Parathyroid adenoma (tissue), 2 donors: ENCODE measurements around the gene AMBN.

Experiments
- H2AFZ ChIP-seq: fragments of 300-600 bp; sonication (generic); one replicate; pipeline ENCODE4 v1.7.0; 2017; ENCODE audit warnings: antibody characterized with exemption, mild to moderate bottlenecking
- H3K27ac ChIP-seq: fragments of 300-600 bp; sonication (generic); one replicate; pipeline ENCODE4 v1.7.0; 2017
- H3K27me3 ChIP-seq: fragments of 300-600 bp; sonication (generic); one replicate; pipeline ENCODE4 v1.7.0; 2017; ENCODE audit warnings: low read length; ENCODE audit not compliant: control insufficient read depth, insufficient read depth
- H3K36me3 ChIP-seq: fragments of 300-600 bp; sonication (generic); one replicate; pipeline ENCODE4 v1.7.0; 2017; ENCODE audit warnings: low read length; ENCODE audit not compliant: control insufficient read depth, insufficient read depth
- H3K4me1 ChIP-seq: fragments of 300-600 bp; sonication (generic); one replicate; pipeline ENCODE4 v1.7.0; 2017; ENCODE audit warnings: control low read depth
- H3K4me2 ChIP-seq: fragments of 300-600 bp; sonication (generic); one replicate; pipeline ENCODE4 v1.7.0; 2017; ENCODE audit warnings: low read length
- H3K4me3 ChIP-seq: fragments of 300-600 bp; sonication (generic); one replicate; pipeline ENCODE4 v1.7.0; 2017; ENCODE audit warnings: low read depth, low read length
- H3K79me2 ChIP-seq: fragments of 300-600 bp; sonication (generic); one replicate; pipeline ENCODE4 v1.7.0; 2017; ENCODE audit warnings: control low read depth
- H3K9ac ChIP-seq: fragments of 300-600 bp; sonication (generic); one replicate; pipeline ENCODE4 v1.7.0; 2017; ENCODE audit warnings: mild to moderate bottlenecking
- H3K9me3 ChIP-seq: fragments of 300-600 bp; sonication (generic); one replicate; pipeline ENCODE4 v1.7.0; 2017; ENCODE audit warnings: low read length; ENCODE audit not compliant: control insufficient read depth
- CTCF ChIP-seq: fragments of 300-600 bp; sonication (generic); IDR thresholded peaks from one replicate; pipeline ENCODE4 v1.7.0; 2017; ENCODE audit warnings: antibody characterized with exemption, mild to moderate bottlenecking
- donor health status: primary hyperparathyroidism.

AMBN gene

GRCh38 chr4:70624226-70624793, 32.3 kb downstream of the AMBN start:
- Histone ChIP-seq H3K4me1 (no peaks in the 10 kb centered on the region), H3K4me3 (no peak overlapping the region), H3K9me3 (no peaks in the 10 kb centered on the region), H3K9ac (no peak overlapping the region), H2AFZ (no peak overlapping the region), H3K79me2 (no peaks in the 10 kb centered on the region), H3K27ac (no peak overlapping the region), H3K4me2 (no peak overlapping the region), H3K36me3 (no peaks in the 10 kb centered on the region), H3K27me3 (no peaks in the 10 kb centered on the region)
- TF ChIP-seq CTCF, result no peak

GRCh38 chr4:70627620-70628019, 35.6 kb downstream of the AMBN start:
- Histone ChIP-seq H3K4me1 (no peaks in the 10 kb centered on the region), H3K27me3 (no peaks in the 10 kb centered on the region), H3K79me2 (no peaks in the 10 kb centered on the region), H3K9me3 (no peaks in the 10 kb centered on the region), H3K4me2 (no peak overlapping the region), H3K4me3 (no peak overlapping the region), H3K9ac (no peak overlapping the region), H2AFZ (no peak overlapping the region), H3K27ac (no peak overlapping the region), H3K36me3 (no peaks in the 10 kb centered on the region)
- TF ChIP-seq CTCF, result no peak

GRCh38 chr4:70628444-70628843, 36.4 kb downstream of the AMBN start, which contains the start of gene ENAM:
Gene ENAM (plus strand): TSS chr4:70628744. CDS start chr4:70629501, 757 bp downstream.
- no peaks in the 10 kb centered on the region for H3K27me3 ChIP-seq
- H2AFZ ChIP-seq, result peak within 1 kb of the TSS; percentile 1
- H3K4me1 ChIP-seq, result no peaks in the 10 kb centered on the region
- H3K4me3 ChIP-seq, result no peak within 1 kb of the TSS
- no peaks in the 10 kb centered on the region for H3K36me3 ChIP-seq
- H3K4me2 ChIP-seq, result no peak within 1 kb of the TSS
- H3K79me2 ChIP-seq, result no peaks in the 10 kb centered on the region
- H3K27ac ChIP-seq, result no peak within 1 kb of the TSS
- TF ChIP-seq CTCF, result no peak
- H3K9me3 ChIP-seq, result no peaks in the 10 kb centered on the region
- no peak within 1 kb of the TSS for H3K9ac ChIP-seq

- no peak overlapping the region for H3K27ac ChIP-seq
- H3K27me3 ChIP-seq, result no peaks in the 10 kb centered on the region
- no peak overlapping the region for H3K4me3 ChIP-seq
- no peak overlapping the region for H3K9ac ChIP-seq
- no peak for TF ChIP-seq CTCF
- H2AFZ ChIP-seq, result no peak overlapping the region
- peaks cover 2% of the 10 kb centered on the region for H3K4me1 ChIP-seq
- H3K4me2 ChIP-seq, result no peak overlapping the region
- H3K9me3 ChIP-seq, result no peaks in the 10 kb centered on the region
- no peaks in the 10 kb centered on the region for H3K79me2 ChIP-seq
- no peaks in the 10 kb centered on the region for H3K36me3 ChIP-seq
Observed at GRCh38 chr4:70629469-70630090, 37.5 kb downstream of the AMBN start.

GRCh38 chr4:70630162-70630561, 38.1 kb downstream of the AMBN start:
- H3K27ac ChIP-seq, result no peak overlapping the region
- no peaks in the 10 kb centered on the region for H3K27me3 ChIP-seq
- H3K4me2 ChIP-seq, result no peak overlapping the region
- no peak overlapping the region for H2AFZ ChIP-seq
- no peaks in the 10 kb centered on the region for H3K79me2 ChIP-seq
- no peaks in the 10 kb centered on the region for H3K9me3 ChIP-seq
- peaks cover 6% of the 10 kb centered on the region for H3K4me1 ChIP-seq
- no peaks in the 10 kb centered on the region for H3K36me3 ChIP-seq
- TF ChIP-seq CTCF, result no peak
- H3K4me3 ChIP-seq, result no peak overlapping the region
- no peak overlapping the region for H3K9ac ChIP-seq
